Tibial nerve (tissue), 4 donors: ENCODE results near the gene DISC1.

Source experiments
- EP300 ChIP-seq, 2 donors: sonication (generic); formaldehyde crosslinking; IDR thresholded peaks; one replicate each; pipeline ENCODE4 v1.6.1; 2017; ENCODE audit warnings: antibody characterized with exemption in 2 of 2, mild to moderate bottlenecking in 1 of 2
- POLR2A ChIP-seq, 2 donors: fragments of 450-650 bp; IDR thresholded peaks; one replicate each; pipeline ENCODE4 v1.6.1; 2017; ENCODE audit warnings: antibody characterized with exemption in 2 of 2, mild to moderate bottlenecking in 2 of 2, moderate library complexity in 2 of 2
- TF ChIP-seq, protein P1 (sequence below), 5 experiments: fragments of 200-600 bp in 3 of 5; fragments of 450-650 bp in 2 of 5; sonication (generic) in 3 of 5; IDR thresholded peaks; one replicate each; pipeline ENCODE4 v1.5.1; 2016 to 2019; ENCODE audit warnings: antibody characterized with exemption in 5 of 5, mild to moderate bottlenecking in 3 of 5, moderate library complexity in 2 of 5

DNA sequence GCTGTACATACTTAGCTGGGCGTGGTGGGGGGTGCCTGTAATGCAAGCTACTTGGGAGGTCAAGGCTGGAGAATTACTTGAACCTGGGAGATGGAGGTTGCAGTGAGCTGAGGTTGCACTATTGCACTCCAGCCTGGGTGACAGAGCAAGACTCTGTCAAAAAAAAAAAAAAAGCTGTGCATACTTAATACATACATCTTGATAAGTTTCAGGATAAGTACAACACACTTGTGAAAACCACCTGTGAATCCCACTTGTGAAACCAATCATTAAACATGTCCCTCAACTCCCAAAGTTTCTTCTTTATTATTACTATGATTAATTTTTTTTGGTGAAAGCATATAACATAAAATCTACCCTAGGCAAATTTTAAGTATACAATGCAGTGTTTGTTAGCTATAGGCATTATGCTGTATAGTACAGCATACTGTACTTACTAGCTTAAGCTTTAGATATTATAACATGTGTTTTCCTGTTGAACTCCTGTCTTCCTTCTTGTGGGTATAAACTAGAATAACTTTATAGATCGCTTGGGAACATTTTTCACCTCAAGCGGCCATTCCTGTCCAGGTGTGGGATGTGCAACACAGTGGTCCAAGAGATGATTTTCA lies 41.4 kb downstream of the DISC1 start:
- TF ChIP-seq, protein P1, sequence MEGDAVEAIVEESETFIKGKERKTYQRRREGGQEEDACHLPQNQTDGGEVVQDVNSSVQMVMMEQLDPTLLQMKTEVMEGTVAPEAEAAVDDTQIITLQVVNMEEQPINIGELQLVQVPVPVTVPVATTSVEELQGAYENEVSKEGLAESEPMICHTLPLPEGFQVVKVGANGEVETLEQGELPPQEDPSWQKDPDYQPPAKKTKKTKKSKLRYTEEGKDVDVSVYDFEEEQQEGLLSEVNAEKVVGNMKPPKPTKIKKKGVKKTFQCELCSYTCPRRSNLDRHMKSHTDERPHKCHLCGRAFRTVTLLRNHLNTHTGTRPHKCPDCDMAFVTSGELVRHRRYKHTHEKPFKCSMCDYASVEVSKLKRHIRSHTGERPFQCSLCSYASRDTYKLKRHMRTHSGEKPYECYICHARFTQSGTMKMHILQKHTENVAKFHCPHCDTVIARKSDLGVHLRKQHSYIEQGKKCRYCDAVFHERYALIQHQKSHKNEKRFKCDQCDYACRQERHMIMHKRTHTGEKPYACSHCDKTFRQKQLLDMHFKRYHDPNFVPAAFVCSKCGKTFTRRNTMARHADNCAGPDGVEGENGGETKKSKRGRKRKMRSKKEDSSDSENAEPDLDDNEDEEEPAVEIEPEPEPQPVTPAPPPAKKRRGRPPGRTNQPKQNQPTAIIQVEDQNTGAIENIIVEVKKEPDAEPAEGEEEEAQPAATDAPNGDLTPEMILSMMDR (IDR thresholded peaks at IDR 0.05): no peak
- TF ChIP-seq EP300 (IDR thresholded peaks at IDR 0.05) (no peak), POLR2A (IDR thresholded peaks at IDR 0.05) (no peak)
